HG03039 (cell line): ENCODE measurements around the gene UNC79.

ENCODE experiments used
- ATAC-seq: cut with Tn5 transposase; IDR thresholded peaks from one replicate; pipeline ENCODE4 v1.9.1; 2021; ENCODE audit warnings: mild to moderate bottlenecking, moderate library complexity; ENCODE audit not compliant: unreplicated experiment

UNC79 gene

GRCh38 chr14:93723001-93723400 lies 292.3 kb downstream of the UNC79 start:
- ATAC-seq = no peak

GRCh38 chr14:93725002-93725582 lies 294.4 kb downstream of the UNC79 start:
- ATAC-seq = no peak

- ATAC-seq = no peak
These were observed 295.3 kb downstream of the UNC79 start for GRCh38 chr14:93725993-93726392.

GRCh38 chr14:93727039-93727740 lies 296.5 kb downstream of the UNC79 start:
- no peak for ATAC-seq

- ATAC-seq = no peak
These were observed 297.3 kb downstream of the UNC79 start for GRCh38 chr14:93727917-93728650.

- ATAC-seq = no peak
These were observed 297.9 kb downstream of the UNC79 start for GRCh38 chr14:93728651-93729016.

GRCh38 chr14:93729993-93730392 lies 299.3 kb downstream of the UNC79 start:
- ATAC-seq = no peak

- no peak for ATAC-seq
These were observed 301.0 kb downstream of the UNC79 start for GRCh38 chr14:93731753-93732152.

- ATAC-seq = no peak
These were observed 301.8 kb downstream of the UNC79 start for GRCh38 chr14:93732524-93732923.

- no peak for ATAC-seq
These were observed 302.5 kb downstream of the UNC79 start for GRCh38 chr14:93733231-93733630.

- no peak for ATAC-seq
These were observed 302.9 kb downstream of the UNC79 start for GRCh38 chr14:93733631-93734030.

GRCh38 chr14:93734086-93734822 lies 303.5 kb downstream of the UNC79 start:
- ATAC-seq = no peak

- no peak for ATAC-seq
These were observed 304.5 kb downstream of the UNC79 start for GRCh38 chr14:93735206-93735605.

- no peak for ATAC-seq
These were observed 305.8 kb downstream of the UNC79 start for GRCh38 chr14:93736378-93737014.

- ATAC-seq = no peak
These were observed 306.9 kb downstream of the UNC79 start for GRCh38 chr14:93737634-93738033.

- ATAC-seq = no peak
These were observed 311.0 kb downstream of the UNC79 start for GRCh38 chr14:93741556-93742230.

- ATAC-seq = no peak
These were observed 312.0 kb downstream of the UNC79 start for GRCh38 chr14:93742761-93743160.

GRCh38 chr14:93743270-93744060 lies 312.7 kb downstream of the UNC79 start:
- ATAC-seq = no peak

- ATAC-seq = no peak
These were observed 313.4 kb downstream of the UNC79 start for GRCh38 chr14:93744176-93744575.

GRCh38 chr14:93744876-93745275 lies 314.1 kb downstream of the UNC79 start:
- ATAC-seq = no peak
